Measurements from ENCODE around the gene SDC1. TPM values are rescaled to one million over a fixed set of nuclear protein-coding genes. Genes with fewer than 3 reads are reported as not detected.

Gene SDC1
- polyA plus RNA-seq, 1 of the 3 experiments (the other 2 are of a cell fraction), result 122 TPM

DNA sequence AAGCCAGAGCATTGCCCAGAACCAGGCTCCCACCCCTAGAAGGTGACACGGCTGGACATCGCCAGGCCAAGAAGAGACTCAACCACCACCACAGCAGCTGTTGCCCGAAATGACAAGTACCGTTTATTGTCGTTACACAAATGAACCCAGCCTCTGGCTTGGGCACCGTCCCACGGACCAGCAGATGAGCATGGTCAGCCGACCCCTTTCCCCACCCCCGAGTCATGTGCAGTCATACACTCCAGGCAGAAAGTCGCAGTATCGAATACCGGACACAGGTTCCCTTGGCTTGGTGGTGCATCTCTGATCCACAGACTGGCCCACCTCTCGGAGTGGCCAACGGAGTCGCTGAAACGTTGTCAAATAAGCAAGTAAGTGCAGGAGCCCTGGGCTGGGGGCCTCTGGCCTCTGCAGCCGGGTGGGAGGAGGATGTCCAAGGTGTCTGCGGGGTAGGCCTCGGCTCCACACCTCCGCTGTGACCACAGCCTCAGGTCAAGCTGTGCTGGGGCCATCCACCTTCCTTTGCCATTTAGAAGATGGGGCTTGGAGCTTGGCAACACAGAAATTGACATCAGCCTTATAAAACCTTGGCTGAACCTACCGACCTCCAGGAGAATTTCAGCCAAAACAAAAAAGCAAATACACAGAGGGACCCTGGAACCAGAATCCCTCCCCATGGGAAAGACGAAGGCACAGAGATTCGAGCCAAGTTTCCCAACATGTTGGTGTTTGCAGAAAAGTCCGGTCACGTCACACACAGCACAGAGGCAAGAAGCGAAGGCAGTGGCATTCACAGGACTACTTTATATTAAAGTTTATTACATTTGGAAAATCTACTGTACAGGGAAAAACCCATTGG is 24.0 kb downstream of the SDC1 start:
- Histone ChIP-seq H3K9me3 (no peaks in the 10 kb centered on the region), H4K20me1 (ENCODE audit: insufficient read depth) (no peaks in the 10 kb centered on the region), H3K4me3 (ENCODE audit: low read depth in 2 of 2, low read length in 1 of 2) (no peak overlapping the region), H3K79me2 (ENCODE audit: insufficient read depth) (no peaks in the 10 kb centered on the region), H3K27ac (ENCODE audit: low read depth in 2 of 2, low read length in 1 of 2) (no peak overlapping the region), H3K27me3 (ENCODE audit: insufficient read depth) (no peaks in the 10 kb centered on the region), H3K36me3 (replicated peaks in 1 of 2; ENCODE audit: control insufficient read depth in 1 of 2, insufficient read depth in 2 of 2, low read length in 1 of 2) (peaks cover 0 to 42% of the 10 kb centered on the region in 2 experiments), H3F3A (replicated peaks; ENCODE audit: insufficient read depth) (no peaks in the 10 kb centered on the region), H3K9ac (no peak overlapping the region), H2AFZ (ENCODE audit: low read depth) (no peak overlapping the region), H3K4me2 (no peak overlapping the region), H3K9me2 (no peaks in the 10 kb centered on the region), H3K4me1 (ENCODE audit: control insufficient read depth in 1 of 2, insufficient read depth in 2 of 2, low read depth in 1 of 2, low read length in 1 of 2) (peaks cover 0 to 19% of the 10 kb centered on the region in 2 experiments; a peak in 1 of 4 replicates)
- TF ChIP-seq, protein P1, sequence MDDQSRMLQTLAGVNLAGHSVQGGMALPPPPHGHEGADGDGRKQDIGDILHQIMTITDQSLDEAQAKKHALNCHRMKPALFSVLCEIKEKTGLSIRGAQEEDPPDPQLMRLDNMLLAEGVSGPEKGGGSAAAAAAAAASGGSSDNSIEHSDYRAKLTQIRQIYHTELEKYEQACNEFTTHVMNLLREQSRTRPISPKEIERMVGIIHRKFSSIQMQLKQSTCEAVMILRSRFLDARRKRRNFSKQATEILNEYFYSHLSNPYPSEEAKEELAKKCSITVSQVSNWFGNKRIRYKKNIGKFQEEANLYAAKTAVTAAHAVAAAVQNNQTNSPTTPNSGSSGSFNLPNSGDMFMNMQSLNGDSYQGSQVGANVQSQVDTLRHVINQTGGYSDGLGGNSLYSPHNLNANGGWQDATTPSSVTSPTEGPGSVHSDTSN (IDR thresholded peaks at IDR 0.05), result no peak
- ChIA-PET CTCF (interaction anchor here (2.6 kb wide), 1 partner anchor 14 kb away, joined by 11 read pairs; no protein-coding TSS in a partner anchor), POLR2A (no interaction called here)
- 89% methylated on average over 23 of the region's 26 CpGs for WGBS (ENCODE audit: low lambda C conversion rate)
- DNase-seq, result no peak

DNA sequence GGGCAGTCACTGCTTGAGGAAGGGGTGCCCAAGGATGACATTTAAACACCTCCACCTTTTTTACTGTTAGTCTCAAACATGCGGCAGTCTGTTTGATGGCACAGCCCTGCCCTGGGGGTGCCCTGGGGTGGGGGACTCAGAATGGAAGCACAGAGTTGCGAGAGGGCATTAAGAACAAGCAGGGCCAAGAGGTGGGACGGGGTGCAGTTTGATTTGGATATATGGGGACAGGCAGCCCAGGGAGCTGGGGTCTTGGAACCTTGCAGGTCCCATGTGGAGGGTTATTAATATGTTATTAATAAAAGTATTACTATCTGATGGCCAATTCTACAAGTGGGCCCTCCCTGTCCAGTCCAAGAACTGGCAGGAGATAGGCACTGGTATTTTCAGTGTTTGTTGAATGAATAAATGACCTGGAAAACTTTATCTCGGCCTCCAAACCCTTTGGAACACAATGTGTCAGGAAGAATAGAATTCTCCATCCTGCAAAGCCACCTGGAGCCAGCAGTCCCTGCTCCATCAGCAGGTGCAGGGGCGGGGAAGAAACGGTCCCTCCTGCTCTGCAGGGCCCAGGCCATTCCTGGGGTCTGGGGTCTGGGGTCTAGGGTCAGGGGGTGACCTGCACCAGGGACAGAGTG is 25.2 kb downstream of the SDC1 start:
- Histone ChIP-seq H3K36me3 (replicated peaks in 1 of 2; ENCODE audit: control insufficient read depth in 1 of 2, insufficient read depth in 2 of 2, low read length in 1 of 2) (peaks cover 0 to 40% of the 10 kb centered on the region in 2 experiments), H3K4me1 (ENCODE audit: control insufficient read depth in 1 of 2, insufficient read depth in 2 of 2, low read depth in 1 of 2, low read length in 1 of 2) (peaks cover 0 to 17% of the 10 kb centered on the region in 2 experiments; a peak in 1 of 4 replicates), H3K9ac (no peak overlapping the region), H3K4me3 (ENCODE audit: low read depth in 2 of 2, low read length in 1 of 2) (no peak overlapping the region), H3F3A (replicated peaks; ENCODE audit: insufficient read depth) (no peaks in the 10 kb centered on the region), H2AFZ (ENCODE audit: low read depth) (no peak overlapping the region), H3K9me3 (no peaks in the 10 kb centered on the region), H3K9me2 (no peaks in the 10 kb centered on the region), H3K27me3 (ENCODE audit: insufficient read depth) (no peaks in the 10 kb centered on the region), H4K20me1 (ENCODE audit: insufficient read depth) (no peaks in the 10 kb centered on the region), H3K79me2 (ENCODE audit: insufficient read depth) (no peaks in the 10 kb centered on the region), H3K4me2 (no peak overlapping the region), H3K27ac (ENCODE audit: low read depth in 2 of 2, low read length in 1 of 2) (no peak overlapping the region)
- 84% methylated on average over 6 of the region's 6 CpGs for WGBS (ENCODE audit: low lambda C conversion rate)
- ChIA-PET CTCF (interaction anchor here (2.6 kb wide), 1 partner anchor 13 kb away, joined by 11 read pairs; no protein-coding TSS in a partner anchor), POLR2A (no interaction called here)
- TF ChIP-seq TEAD4 (IDR thresholded peaks at IDR 0.05; ENCODE audit: borderline replicate concordance, insufficient read depth), result no peak
- no peak for TF ChIP-seq EZH2phosphoT487 (IDR thresholded peaks at IDR 0.05; ENCODE audit: borderline replicate concordance, low read depth)
- TF ChIP-seq RFX5 (IDR thresholded peaks at IDR 0.05; ENCODE audit: low read length), result no peak
- TF ChIP-seq MEF2A (IDR thresholded peaks at IDR 0.05; ENCODE audit: borderline replicate concordance, low read depth), result no peak
- TF ChIP-seq CHD2 (IDR thresholded peaks at IDR 0.05; ENCODE audit: low read length, partially characterized antibody), result no peak
- TF ChIP-seq, protein P2, sequence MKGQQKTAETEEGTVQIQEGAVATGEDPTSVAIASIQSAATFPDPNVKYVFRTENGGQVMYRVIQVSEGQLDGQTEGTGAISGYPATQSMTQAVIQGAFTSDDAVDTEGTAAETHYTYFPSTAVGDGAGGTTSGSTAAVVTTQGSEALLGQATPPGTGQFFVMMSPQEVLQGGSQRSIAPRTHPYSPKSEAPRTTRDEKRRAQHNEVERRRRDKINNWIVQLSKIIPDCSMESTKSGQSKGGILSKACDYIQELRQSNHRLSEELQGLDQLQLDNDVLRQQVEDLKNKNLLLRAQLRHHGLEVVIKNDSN (IDR thresholded peaks at IDR 0.05; ENCODE audit: borderline replicate concordance, low read depth), result no peak
- no peak for TF ChIP-seq GABPA (IDR thresholded peaks at IDR 0.05; ENCODE audit: low read depth)
- no peak for DNase-seq
